ENCODE data around the gene PLCH1.

The PLCH1 gene

DNA sequence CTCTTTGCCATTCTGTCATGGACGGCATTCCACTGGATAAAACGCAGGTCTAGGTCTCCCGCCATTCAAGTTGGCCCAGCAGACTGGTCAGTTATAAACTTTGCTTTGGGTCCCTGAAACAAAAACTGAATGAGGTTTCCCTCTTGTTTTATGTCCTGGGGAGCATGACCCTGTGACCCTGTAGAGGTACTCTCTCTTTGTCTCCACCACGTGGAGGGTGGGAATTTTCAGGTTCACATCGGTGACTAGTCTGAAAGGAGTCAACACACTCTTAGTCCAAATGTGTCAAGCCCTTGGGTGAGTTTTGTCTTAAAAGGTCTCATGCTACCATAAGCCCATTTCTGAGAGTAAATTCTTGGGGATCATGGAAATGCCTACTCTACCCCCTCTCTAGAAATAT lies 139.9 kb downstream of the PLCH1 start (continued):
- TF ChIP-seq ZFHX2 (tag by site-specific recombination; conservative IDR thresholded peaks at IDR 0.05) (no peak), KLF1 (tag by site-specific recombination; IDR thresholded peaks at IDR 0.05) (no peak)

DNA sequence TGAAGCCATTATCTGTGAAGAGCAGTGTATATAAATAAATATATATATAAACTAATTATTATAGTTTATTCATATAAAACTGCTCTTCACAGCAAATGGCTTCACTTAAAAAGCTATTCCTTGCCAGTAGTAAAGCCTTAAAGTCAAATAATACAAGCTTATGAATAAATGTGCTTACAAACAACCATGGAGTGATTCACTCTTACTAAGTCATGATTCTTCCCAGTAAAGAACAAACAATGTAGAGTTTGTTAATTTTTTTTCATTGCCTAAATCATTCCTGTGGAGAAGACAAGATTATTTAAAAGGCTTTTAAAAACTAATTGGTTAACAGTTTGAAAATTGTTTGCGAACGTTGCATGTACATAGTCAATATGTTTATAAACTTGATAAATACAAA lies 140.7 kb downstream of the PLCH1 start:
- no peak overlapping the region for H3K4me3 ChIP-seq (ENCODE audit: low read depth, low read length)
- no peak overlapping the region for H3K27ac ChIP-seq (ENCODE audit: extremely low read depth, low read depth, low read length)
- H3K36me3 ChIP-seq (ENCODE audit: control insufficient read depth in 2 of 2, insufficient read depth in 1 of 2, low read length in 2 of 2) = no peaks in the 10 kb centered on the region
- CTCF ChIA-PET = interaction anchor here (0.6 to 0.9 kb wide), 2 partner anchors 11 to 118 kb away, joined by 3 read pairs; no protein-coding TSS in a partner anchor
- H3K9me3 ChIP-seq (ENCODE audit: control insufficient read depth, insufficient read depth, low read depth, low read length) = no peaks in the 10 kb centered on the region
- POLR2A ChIA-PET = no interaction called here
- TF ChIP-seq GLIS2 (tag by site-specific recombination; IDR thresholded peaks at IDR 0.05) (no peak), SALL2 (tag by site-specific recombination; IDR thresholded peaks at IDR 0.05; ENCODE audit: borderline replicate concordance) (no peak), ZNF184 (tag by site-specific recombination; IDR thresholded peaks at IDR 0.05) (no peak), ZNF785 (tag by site-specific recombination; IDR thresholded peaks at IDR 0.05) (no peak), ZNF596 (tag by site-specific recombination; IDR thresholded peaks at IDR 0.05) (no peak), ZNF26 (tag by site-specific recombination; IDR thresholded peaks at IDR 0.05) (no peak), ZNF701 (tag by site-specific recombination; IDR thresholded peaks at IDR 0.05) (no peak), ZNF223 (tag by site-specific recombination; IDR thresholded peaks at IDR 0.05) (no peak), ZNF530 (tag by site-specific recombination; IDR thresholded peaks at IDR 0.05; ENCODE audit: low read depth) (no peak), ZNF560 (tag by site-specific recombination; IDR thresholded peaks at IDR 0.05; ENCODE audit: borderline replicate concordance) (no peak)
- TF ChIP-seq, protein P1, sequence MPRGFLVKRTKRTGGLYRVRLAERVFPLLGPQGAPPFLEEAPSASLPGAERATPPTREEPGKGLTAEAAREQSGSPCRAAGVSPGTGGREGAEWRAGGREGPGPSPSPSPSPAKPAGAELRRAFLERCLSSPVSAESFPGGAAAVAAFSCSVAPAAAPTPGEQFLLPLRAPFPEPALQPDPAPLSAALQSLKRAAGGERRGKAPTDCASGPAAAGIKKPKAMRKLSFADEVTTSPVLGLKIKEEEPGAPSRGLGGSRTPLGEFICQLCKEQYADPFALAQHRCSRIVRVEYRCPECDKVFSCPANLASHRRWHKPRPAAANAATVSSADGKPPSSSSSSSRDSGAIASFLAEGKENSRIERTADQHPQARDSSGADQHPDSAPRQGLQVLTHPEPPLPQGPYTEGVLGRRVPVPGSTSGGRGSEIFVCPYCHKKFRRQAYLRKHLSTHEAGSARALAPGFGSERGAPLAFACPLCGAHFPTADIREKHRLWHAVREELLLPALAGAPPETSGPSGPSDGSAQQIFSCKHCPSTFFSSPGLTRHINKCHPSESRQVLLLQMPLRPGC (tag by site-specific recombination; IDR thresholded peaks at IDR 0.05) = no peak
- H3K4me1 ChIP-seq (ENCODE audit: control insufficient read depth, insufficient read depth, low read length) = no peaks in the 10 kb centered on the region

- Histone ChIP-seq H3K27ac (ENCODE audit: extremely low read depth, low read depth, low read length) (no peak overlapping the region), H3K36me3 (ENCODE audit: control insufficient read depth in 2 of 2, insufficient read depth in 1 of 2, low read length in 2 of 2) (no peaks in the 10 kb centered on the region), H3K9me3 (ENCODE audit: control insufficient read depth, insufficient read depth, low read depth, low read length) (no peaks in the 10 kb centered on the region), H3K4me1 (ENCODE audit: control insufficient read depth, insufficient read depth, low read length) (no peaks in the 10 kb centered on the region), H3K4me3 (ENCODE audit: low read depth, low read length) (no peak overlapping the region)
- ChIA-PET POLR2A (no interaction called here), CTCF (interaction anchor here (0.6 kb wide), 1 partner anchor 18 kb away, joined by 4 read pairs; no protein-coding TSS in a partner anchor)
- TF ChIP-seq ZNF214 (tag by site-specific recombination; IDR thresholded peaks at IDR 0.05; ENCODE audit: borderline replicate concordance) = no peak
- TF ChIP-seq KLF16 (tag by site-specific recombination; IDR thresholded peaks at IDR 0.05) = no peak
- no peak for TF ChIP-seq ZNF174 (tag by site-specific recombination; IDR thresholded peaks at IDR 0.05)
- TF ChIP-seq, protein P1 (tag by site-specific recombination; IDR thresholded peaks at IDR 0.05) = no peak
- TF ChIP-seq ZNF571 (tag by site-specific recombination; IDR thresholded peaks at IDR 0.05) = no peak
- no peak for TF ChIP-seq ZNF133 (tag by site-specific recombination; IDR thresholded peaks at IDR 0.05)
- TF ChIP-seq ZNF843 (tag by site-specific recombination; IDR thresholded peaks at IDR 0.05) = no peak
- TF ChIP-seq ZNF266 (tag by site-specific recombination; IDR thresholded peaks at IDR 0.05; ENCODE audit: low read depth) = no peak
- no peak for TF ChIP-seq ZSCAN30 (tag by site-specific recombination; IDR thresholded peaks at IDR 0.05)
- TF ChIP-seq, protein P2, sequence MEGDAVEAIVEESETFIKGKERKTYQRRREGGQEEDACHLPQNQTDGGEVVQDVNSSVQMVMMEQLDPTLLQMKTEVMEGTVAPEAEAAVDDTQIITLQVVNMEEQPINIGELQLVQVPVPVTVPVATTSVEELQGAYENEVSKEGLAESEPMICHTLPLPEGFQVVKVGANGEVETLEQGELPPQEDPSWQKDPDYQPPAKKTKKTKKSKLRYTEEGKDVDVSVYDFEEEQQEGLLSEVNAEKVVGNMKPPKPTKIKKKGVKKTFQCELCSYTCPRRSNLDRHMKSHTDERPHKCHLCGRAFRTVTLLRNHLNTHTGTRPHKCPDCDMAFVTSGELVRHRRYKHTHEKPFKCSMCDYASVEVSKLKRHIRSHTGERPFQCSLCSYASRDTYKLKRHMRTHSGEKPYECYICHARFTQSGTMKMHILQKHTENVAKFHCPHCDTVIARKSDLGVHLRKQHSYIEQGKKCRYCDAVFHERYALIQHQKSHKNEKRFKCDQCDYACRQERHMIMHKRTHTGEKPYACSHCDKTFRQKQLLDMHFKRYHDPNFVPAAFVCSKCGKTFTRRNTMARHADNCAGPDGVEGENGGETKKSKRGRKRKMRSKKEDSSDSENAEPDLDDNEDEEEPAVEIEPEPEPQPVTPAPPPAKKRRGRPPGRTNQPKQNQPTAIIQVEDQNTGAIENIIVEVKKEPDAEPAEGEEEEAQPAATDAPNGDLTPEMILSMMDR (tag by site-specific recombination; IDR thresholded peaks at IDR 0.05) = no peak
These were observed 141.6 kb downstream of the PLCH1 start for GRCh38 chr3:155603302-155603701.
